ENCODE measurements around the gene CPLX4.

DNA sequence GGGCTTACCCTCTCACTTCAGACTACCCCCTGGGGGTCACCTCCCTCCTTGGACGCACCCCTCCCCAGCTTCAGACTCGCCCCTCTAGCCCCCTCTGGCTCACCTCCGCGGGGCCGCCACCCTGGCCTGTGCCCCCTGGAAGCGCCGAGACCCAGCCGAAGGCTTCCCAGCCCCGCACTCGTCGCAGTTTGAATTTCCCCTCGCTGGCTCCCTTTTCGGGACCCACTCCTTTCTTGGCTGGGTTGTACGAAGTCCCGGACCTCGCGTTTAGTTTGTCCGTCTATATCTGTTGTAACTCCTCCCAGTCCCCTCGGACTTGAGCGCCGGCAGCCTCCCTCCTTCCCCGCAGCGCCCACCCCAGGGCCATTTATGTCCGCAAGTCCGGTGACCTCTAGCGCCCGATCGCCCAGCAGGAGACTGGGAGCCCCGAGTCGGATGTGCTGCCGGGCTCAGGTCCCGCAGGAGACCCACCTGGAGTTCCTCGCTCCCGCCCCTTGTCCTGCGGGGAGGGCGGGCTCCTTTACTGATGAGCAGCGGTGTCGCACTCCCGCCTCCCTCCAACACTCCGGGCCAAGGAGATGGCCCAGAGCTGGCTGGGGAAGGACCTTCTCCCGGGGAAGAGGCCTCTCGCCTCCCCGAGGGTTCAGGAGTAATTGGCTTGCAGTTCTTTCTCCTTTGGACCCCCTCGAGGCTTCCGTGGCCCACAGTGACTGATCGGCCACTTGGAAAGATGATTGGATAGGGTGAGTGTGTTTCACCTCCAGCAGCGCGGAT is 44.5 kb downstream of the CPLX4 start:
- TF ChIP-seq, protein P1, sequence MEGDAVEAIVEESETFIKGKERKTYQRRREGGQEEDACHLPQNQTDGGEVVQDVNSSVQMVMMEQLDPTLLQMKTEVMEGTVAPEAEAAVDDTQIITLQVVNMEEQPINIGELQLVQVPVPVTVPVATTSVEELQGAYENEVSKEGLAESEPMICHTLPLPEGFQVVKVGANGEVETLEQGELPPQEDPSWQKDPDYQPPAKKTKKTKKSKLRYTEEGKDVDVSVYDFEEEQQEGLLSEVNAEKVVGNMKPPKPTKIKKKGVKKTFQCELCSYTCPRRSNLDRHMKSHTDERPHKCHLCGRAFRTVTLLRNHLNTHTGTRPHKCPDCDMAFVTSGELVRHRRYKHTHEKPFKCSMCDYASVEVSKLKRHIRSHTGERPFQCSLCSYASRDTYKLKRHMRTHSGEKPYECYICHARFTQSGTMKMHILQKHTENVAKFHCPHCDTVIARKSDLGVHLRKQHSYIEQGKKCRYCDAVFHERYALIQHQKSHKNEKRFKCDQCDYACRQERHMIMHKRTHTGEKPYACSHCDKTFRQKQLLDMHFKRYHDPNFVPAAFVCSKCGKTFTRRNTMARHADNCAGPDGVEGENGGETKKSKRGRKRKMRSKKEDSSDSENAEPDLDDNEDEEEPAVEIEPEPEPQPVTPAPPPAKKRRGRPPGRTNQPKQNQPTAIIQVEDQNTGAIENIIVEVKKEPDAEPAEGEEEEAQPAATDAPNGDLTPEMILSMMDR (IDR thresholded peaks at IDR 0.05) = no peak; the same call in 1 of the 2 replicates
- TF ChIP-seq ZFX (IDR thresholded peaks at IDR 0.05; ENCODE audit: borderline replicate concordance) = no peak
